Breast epithelium (tissue), 3 donors: ENCODE data around the gene XRCC6.

Experiments
- CTCF ChIP-seq, 3 donors: fragments of 450-650 bp; IDR thresholded peaks; one replicate each; pipeline ENCODE4 v1.5.1; 2016 to 2017; ENCODE audit warnings: antibody characterized with exemption in 3 of 3, mild to moderate bottlenecking in 3 of 3, moderate library complexity in 3 of 3
- POLR2A ChIP-seq: fragments of 450-650 bp; IDR thresholded peaks from one replicate; pipeline ENCODE4 v1.6.1; 2016; ENCODE audit warnings: antibody characterized with exemption, mild to moderate bottlenecking, moderate library complexity

- TF ChIP-seq CTCF (IDR thresholded peaks at IDR 0.05) (no peak), POLR2A (no peak)
Measured at GRCh38 chr22:41684194-41684593, 63.1 kb downstream of the XRCC6 start.
